ENCODE results near the gene SLC25A28.

The SLC25A28 gene

DNA sequence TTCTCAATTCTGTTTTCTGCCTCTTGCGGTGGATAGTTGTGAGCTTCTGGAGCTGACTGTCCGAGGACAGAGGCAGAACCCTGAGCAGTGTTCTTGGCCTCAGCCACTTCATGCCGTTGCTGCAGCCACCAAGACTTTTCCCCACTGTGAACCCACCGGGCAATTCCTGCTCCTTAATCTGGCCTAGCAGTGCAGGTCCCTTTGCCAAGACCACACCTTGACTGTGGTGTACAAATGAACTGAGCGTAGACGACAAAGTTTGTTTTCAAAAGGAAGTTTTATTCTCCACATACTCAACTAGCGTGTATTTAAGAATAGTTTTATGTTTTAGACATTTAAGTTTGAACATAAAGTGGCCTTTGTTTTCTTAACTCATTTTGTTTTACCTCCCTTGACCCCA, 29.4 kb downstream of the SLC25A28 start:
- Mint-ChIP-seq H3K4me1 (no peaks in the 10 kb centered on the region), H3K36me3 (no peaks in the 10 kb centered on the region), H3K27me3 (peaks cover 2% of the 10 kb centered on the region), H3K4me3 (no peak overlapping the region), H3K9me3 (no peaks in the 10 kb centered on the region), H3K27ac (no peak overlapping the region)
- ATAC-seq (ENCODE audit: low read depth) (no peak), DNase-seq (ENCODE audit: low spot score in 2 of 2) (no peak)

DNA sequence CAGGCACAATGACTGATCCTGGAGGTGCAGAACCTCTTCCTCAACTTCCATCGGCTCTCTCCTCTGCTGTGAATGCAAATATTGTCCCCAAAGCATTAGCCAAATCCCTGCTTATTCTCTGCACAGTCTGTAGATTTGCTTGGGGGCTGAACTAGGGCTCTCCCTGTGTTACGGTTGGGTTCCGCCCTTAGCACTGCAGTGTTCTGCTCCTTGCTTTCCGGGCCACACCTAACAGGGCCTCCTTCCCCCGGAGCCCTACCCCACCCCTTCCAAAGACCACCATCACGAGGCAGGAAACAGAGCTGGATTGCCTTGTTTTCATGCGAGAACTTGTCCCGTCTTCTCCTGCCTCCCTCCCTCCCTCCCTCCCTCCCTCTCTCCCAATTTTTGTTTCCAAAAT, 36.6 kb downstream of the SLC25A28 start:
- Mint-ChIP-seq H3K27me3 (peaks cover 2% of the 10 kb centered on the region), H3K36me3 (no peaks in the 10 kb centered on the region), H3K4me3 (no peak overlapping the region), H3K4me1 (no peaks in the 10 kb centered on the region), H3K27ac (no peak overlapping the region), H3K9me3 (no peaks in the 10 kb centered on the region)
- ATAC-seq (ENCODE audit: low read depth) (no peak), DNase-seq (ENCODE audit: low spot score in 2 of 2) (no peak)

DNA sequence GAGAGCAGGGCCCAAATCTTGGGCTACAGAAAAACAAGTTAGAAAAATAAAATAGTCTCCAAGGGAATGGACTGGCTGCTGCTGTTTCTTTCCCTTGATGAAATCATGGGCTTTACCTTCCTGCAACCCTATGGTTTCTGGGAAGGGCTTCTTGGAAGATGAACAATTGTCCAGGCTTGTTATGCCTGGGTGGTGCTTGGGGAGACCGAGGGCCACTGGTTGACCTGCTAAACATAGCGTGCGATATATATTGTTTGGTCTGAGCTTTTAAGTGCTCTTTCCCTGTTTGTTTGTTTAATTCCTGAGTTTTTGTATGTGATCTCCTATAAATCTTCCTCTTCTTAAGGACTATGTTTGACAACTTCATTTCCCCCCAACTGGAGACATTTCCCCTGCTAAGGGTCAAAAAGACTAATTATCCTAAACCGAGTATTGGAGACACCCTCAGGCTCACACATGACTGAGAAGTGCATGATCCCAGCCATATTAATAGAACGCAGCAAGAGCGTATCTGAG, 37.9 kb downstream of the SLC25A28 start:
- H3K4me1 Mint-ChIP-seq, result no peaks in the 10 kb centered on the region
- no peaks in the 10 kb centered on the region for H3K36me3 Mint-ChIP-seq
- no peak overlapping the region for H3K4me3 Mint-ChIP-seq

DNA sequence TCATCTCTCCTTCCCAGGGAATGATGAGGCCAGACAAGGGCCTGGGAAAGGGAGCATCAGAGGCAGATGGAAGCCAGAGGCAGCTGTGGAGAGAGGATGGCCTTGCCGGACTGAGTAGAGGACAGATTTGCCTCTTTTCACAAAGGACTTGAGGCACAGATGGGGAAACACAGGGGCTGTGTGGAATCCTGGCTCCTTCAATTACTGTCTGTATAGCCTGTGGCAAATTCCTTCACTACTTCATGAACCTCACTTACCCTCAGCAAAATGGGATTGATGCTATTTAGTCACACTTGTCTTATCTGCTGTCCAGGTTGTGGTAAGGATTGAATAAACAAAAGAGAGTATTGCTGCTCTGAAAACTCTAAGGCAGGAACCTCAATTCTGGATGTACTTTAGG, 40.3 kb downstream of the SLC25A28 start:
- no peak for ATAC-seq (ENCODE audit: low read depth)
- H3K27me3 Mint-ChIP-seq, result no peaks in the 10 kb centered on the region
- H3K4me3 Mint-ChIP-seq, result no peak overlapping the region
- no peaks in the 10 kb centered on the region for H3K9me3 Mint-ChIP-seq
- no peak for DNase-seq (ENCODE audit: low spot score in 2 of 2)
- no peaks in the 10 kb centered on the region for H3K4me1 Mint-ChIP-seq
- no peak overlapping the region for H3K27ac Mint-ChIP-seq
- no peaks in the 10 kb centered on the region for H3K36me3 Mint-ChIP-seq

More for the DNA sequence above, 37.9 kb downstream of the SLC25A28 start:
- ATAC-seq (ENCODE audit: low read depth) (no peak), DNase-seq (ENCODE audit: low spot score in 2 of 2) (no peak)
- no peak overlapping the region for H3K27ac Mint-ChIP-seq
- no peaks in the 10 kb centered on the region for H3K9me3 Mint-ChIP-seq
- H3K27me3 Mint-ChIP-seq, result peaks cover 2% of the 10 kb centered on the region

DNA sequence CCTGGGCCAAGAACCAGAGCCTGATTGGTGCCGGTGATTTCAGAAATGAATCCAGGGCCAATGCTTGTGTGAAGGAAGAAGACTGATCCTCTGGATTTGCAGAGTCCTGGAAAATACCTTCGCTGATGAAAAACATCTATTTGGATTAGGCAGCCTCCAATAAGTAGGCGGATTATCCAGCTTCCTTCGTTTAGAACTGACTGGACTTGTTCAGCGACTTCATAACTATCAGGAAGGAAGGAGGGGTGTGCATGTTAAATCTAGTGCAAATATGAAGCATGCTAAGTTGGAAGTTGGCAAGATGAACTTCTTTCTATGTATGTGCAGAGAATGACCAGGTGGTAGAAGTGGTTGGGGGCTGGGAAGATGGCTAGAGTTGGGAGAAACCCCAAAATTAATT, 46.4 kb downstream of the SLC25A28 start:
- no peak overlapping the region for H3K4me3 Mint-ChIP-seq
- peaks cover 16% of the 10 kb centered on the region for H3K4me1 Mint-ChIP-seq
- no peaks in the 10 kb centered on the region for H3K9me3 Mint-ChIP-seq
- ATAC-seq (ENCODE audit: low read depth), result no peak
- no peak overlapping the region for H3K27ac Mint-ChIP-seq
- no peaks in the 10 kb centered on the region for H3K36me3 Mint-ChIP-seq
- H3K27me3 Mint-ChIP-seq, result no peaks in the 10 kb centered on the region
- DNase-seq (ENCODE audit: low spot score in 2 of 2), result no peak

DNA sequence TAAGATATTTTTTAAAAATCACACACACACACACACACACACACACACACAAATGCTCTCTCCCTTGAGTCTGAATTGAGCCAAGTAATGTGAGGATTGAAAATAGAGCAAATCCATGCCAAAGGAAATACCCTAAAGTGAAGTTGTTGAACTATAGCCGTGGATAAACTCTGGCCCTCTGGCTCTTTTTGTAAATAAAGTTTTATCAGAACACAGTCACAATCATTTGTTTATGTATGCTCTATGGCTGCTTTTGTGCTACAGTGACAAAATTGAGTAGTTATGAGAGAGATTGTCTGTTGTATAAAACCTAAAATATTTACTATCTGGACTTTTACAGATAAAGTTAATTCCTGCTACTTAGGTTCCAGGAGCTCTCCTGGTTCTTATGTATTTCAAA, 48.4 kb downstream of the SLC25A28 start:
- ATAC-seq (ENCODE audit: low read depth) (no peak), DNase-seq (ENCODE audit: low spot score in 2 of 2) (no peak)
- no peak overlapping the region for H3K4me3 Mint-ChIP-seq
- H3K27ac Mint-ChIP-seq, result no peak overlapping the region
- no peaks in the 10 kb centered on the region for H3K27me3 Mint-ChIP-seq
- no peaks in the 10 kb centered on the region for H3K9me3 Mint-ChIP-seq
- H3K4me1 Mint-ChIP-seq, result peaks cover 16% of the 10 kb centered on the region
- no peaks in the 10 kb centered on the region for H3K36me3 Mint-ChIP-seq

DNA sequence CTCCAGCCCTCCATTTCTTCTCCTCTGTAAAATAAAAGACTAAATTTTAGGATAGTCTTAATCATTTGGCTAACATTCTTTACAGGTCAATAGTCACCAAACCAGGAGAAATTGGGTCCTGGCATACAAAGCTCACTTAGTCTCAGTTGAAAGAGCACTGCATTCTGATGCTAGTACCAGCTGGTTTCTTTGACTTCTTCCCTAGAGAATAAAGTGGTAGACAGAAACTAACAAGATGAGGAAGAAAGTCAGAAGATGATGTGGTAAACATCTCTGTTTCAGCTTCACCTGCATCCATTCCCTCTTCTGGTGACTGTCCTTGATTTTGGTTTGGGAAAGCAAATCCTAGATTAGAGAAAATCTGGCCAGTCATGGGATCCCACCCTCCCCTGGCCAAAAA, 50.3 kb downstream of the SLC25A28 start:
- peaks cover 16% of the 10 kb centered on the region for H3K4me1 Mint-ChIP-seq
- no peak overlapping the region for H3K4me3 Mint-ChIP-seq
- H3K9me3 Mint-ChIP-seq, result no peaks in the 10 kb centered on the region
- ATAC-seq (ENCODE audit: low read depth) (peak; percentile 98), DNase-seq (ENCODE audit: low spot score in 2 of 2) (peak in 1 of 2 donors; percentile 26)
- no peaks in the 10 kb centered on the region for H3K27me3 Mint-ChIP-seq
- H3K27ac Mint-ChIP-seq, result peak overlapping the region; percentile 86
- H3K36me3 Mint-ChIP-seq, result no peaks in the 10 kb centered on the region

DNA sequence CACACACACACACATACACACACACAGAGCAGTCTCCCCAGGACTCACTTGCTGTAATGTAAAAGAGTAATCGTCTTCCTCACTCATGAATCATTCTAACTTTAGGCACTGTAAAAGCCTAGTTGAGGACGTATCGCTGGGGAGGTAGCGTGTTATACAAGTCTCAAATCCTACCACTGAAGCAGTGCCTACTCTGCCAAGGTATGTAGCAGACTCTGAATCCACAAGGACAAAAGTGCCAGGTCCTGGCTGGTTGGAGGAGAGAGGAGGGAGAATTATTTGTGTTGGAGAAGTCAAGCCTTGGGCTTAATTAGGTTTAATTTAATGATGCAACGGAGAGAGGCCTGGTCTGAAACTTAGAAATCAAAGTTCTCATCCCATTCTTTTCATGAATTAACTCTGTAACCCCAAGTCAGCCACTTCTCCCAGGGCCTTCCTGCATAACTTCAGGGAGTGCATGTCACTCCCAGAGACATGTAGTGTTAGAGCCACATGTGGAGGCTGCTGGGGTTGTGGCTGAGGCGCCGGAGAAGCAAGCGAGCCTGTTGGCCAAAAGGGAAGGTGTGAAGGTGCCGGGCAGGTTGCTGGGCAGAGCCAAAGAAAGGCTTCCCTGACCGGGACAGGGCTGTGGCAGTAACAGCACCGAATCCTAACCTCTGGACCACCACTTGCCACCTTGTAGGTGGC, 50.8 kb downstream of the SLC25A28 start:
- Mint-ChIP-seq H3K27ac (peak overlapping the region; percentile 86), H3K36me3 (no peaks in the 10 kb centered on the region), H3K27me3 (no peaks in the 10 kb centered on the region), H3K4me3 (no peak overlapping the region), H3K4me1 (peaks cover 16% of the 10 kb centered on the region), H3K9me3 (no peaks in the 10 kb centered on the region)
- no peak for ATAC-seq (ENCODE audit: low read depth)
- no peak for DNase-seq (ENCODE audit: low spot score in 2 of 2)

DNA sequence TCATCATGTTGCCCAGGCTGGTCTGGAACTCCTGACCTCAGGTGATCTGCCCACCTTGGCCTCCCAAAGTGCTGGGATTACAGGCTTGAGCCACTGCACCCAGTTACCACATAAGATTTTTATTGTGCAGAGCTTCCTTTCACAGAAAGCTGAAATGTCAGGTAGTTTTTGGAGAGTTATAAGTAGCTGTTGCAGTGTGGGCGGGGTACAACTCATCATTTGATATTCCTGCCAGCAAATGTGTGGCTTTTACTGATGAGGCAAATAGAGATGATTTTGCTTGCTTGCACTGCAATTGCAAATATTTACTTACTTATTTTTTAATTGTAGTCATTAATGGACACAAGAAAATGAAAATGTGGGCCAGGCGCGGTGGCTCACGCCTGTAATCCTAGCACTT, 55.1 kb downstream of the SLC25A28 start:
- no peaks in the 10 kb centered on the region for H3K9me3 Mint-ChIP-seq
- DNase-seq (ENCODE audit: low spot score in 2 of 2) (no peak), ATAC-seq (ENCODE audit: low read depth) (no peak)
- H3K4me3 Mint-ChIP-seq, result no peak overlapping the region
- no peak overlapping the region for H3K27ac Mint-ChIP-seq
- no peaks in the 10 kb centered on the region for H3K27me3 Mint-ChIP-seq
- peaks cover 24% of the 10 kb centered on the region for H3K4me1 Mint-ChIP-seq
- H3K36me3 Mint-ChIP-seq, result no peaks in the 10 kb centered on the region

DNA sequence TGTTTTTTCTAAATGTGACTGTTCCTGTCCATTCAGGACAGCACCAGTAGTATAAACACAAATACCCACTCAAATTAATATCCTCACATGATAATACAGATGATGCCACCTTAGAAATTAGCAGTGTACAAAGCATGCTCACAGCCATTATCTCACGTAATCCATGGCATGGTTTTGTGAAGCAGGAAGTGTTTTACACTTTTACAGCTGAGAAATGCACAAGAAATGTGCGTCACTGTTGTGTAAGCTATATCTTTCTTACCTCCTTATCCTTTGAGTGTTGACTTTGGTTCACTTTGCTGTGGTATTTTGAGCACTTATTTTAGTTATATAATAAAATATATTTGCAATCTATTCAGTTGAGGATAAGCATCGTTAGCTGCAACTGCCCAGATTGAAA, 55.9 kb downstream of the SLC25A28 start:
- no peak for ATAC-seq (ENCODE audit: low read depth)
- no peak overlapping the region for H3K4me3 Mint-ChIP-seq
- H3K4me1 Mint-ChIP-seq, result peaks cover 18% of the 10 kb centered on the region
- H3K27ac Mint-ChIP-seq, result no peak overlapping the region
- no peaks in the 10 kb centered on the region for H3K27me3 Mint-ChIP-seq
- no peaks in the 10 kb centered on the region for H3K9me3 Mint-ChIP-seq
- DNase-seq (ENCODE audit: low spot score in 2 of 2), result no peak
- H3K36me3 Mint-ChIP-seq, result no peaks in the 10 kb centered on the region

DNA sequence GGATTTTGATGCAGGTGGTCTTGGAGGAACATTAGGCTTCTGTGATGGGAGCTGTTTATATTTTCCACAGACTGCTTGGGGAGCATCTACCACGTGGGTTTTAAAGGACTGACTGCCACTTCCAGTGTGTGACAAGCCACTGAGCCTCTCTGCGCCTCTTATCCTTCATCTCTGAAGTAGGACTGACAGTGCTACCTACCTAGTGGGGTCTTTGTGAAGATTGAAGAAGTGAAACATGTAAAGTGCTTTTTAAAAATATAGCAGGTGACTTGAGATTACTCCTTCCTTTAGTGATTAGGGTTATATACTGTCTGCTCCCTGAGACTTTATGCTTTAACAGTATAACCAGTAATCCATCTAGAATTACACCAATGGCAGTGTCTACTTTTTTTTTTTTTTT, 57.6 kb downstream of the SLC25A28 start:
- Mint-ChIP-seq H3K27me3 (peaks cover 3% of the 10 kb centered on the region), H3K27ac (no peak overlapping the region), H3K4me3 (no peak overlapping the region), H3K4me1 (peaks cover 14% of the 10 kb centered on the region), H3K9me3 (no peaks in the 10 kb centered on the region), H3K36me3 (no peaks in the 10 kb centered on the region)
- DNase-seq (ENCODE audit: low spot score in 2 of 2) (no peak), ATAC-seq (ENCODE audit: low read depth) (peak; percentile 71)
